ENCODE data around the gene PHF1.

- TF ChIP-seq CTCF (tag by site-specific recombination; IDR thresholded peaks at IDR 0.05) (no peak), ZNF114 (tag by site-specific recombination; IDR thresholded peaks at IDR 0.05) (no peak), ZBTB21 (tag by site-specific recombination; IDR thresholded peaks at IDR 0.05) (no peak), ZNF274 (IDR thresholded peaks at IDR 0.05; ENCODE audit: low read length) (no peak), ZNF274 (tag by site-specific recombination; IDR thresholded peaks at IDR 0.05; ENCODE audit: borderline replicate concordance) (no peak), ZNF747 (tag by site-specific recombination; IDR thresholded peaks at IDR 0.05) (no peak), ZNF169 (tag by site-specific recombination; IDR thresholded peaks at IDR 0.05) (no peak), PRDM10 (tag by site-specific recombination; IDR thresholded peaks at IDR 0.05) (no peak), ZNF335 (tag by site-specific recombination; conservative IDR thresholded peaks at IDR 0.05) (no peak), ZBTB11 (tag by site-specific recombination; conservative IDR thresholded peaks at IDR 0.05; ENCODE audit: low read depth) (no peak), MYNN (tag by site-specific recombination; IDR thresholded peaks at IDR 0.05; ENCODE audit: borderline replicate concordance) (no peak), RBAK (tag by site-specific recombination; IDR thresholded peaks at IDR 0.05) (no peak)
Measured at GRCh38 chr6:33451606-33452005, 40.8 kb downstream of the PHF1 start.
